Measurements from ENCODE around the gene IL1B.

Gene IL1B

GRCh38 chr2:112818094-112818902 is 18.3 kb downstream of the IL1B start:
- H3K27ac ChIP-seq (ENCODE audit: low read depth, low read length) = no peak overlapping the region
- H3K79me2 ChIP-seq (ENCODE audit: control insufficient read depth, insufficient read depth, low read length, poor library complexity) = no peaks in the 10 kb centered on the region
- H3K4ac ChIP-seq (ENCODE audit: low read depth, low read length) = no peak overlapping the region
- no peaks in the 10 kb centered on the region for H3K36me3 ChIP-seq (ENCODE audit: control insufficient read depth in 1 of 2, insufficient read depth in 2 of 2, low read length in 2 of 2)
- no peak overlapping the region for H3K23ac ChIP-seq (ENCODE audit: low read length)
- H3K9me3 ChIP-seq (ENCODE audit: insufficient read depth, low read depth, low read length) = no peaks in the 10 kb centered on the region
- no peak overlapping the region for H3K9ac ChIP-seq (ENCODE audit: low read length)
- H2AK5ac ChIP-seq (ENCODE audit: low read length) = no peak overlapping the region
- H4K91ac ChIP-seq (ENCODE audit: low read depth, low read length) = no peak overlapping the region
- H3K79me1 ChIP-seq (ENCODE audit: low read length) = peaks cover 4% of the 10 kb centered on the region
- WGBS (ENCODE audit: extremely low coverage, insufficient coverage, insufficient read length) = no CpG with 5 or more reads among the region's 3 CpGs
- H3K4me1 ChIP-seq (ENCODE audit: control insufficient read depth in 1 of 2, insufficient read depth in 2 of 2, low read length in 2 of 2) = peaks cover 2 to 4% of the 10 kb centered on the region in 2 experiments
- H2BK12ac ChIP-seq (ENCODE audit: low read length) = no peak overlapping the region
- no peak overlapping the region for H2AFZ ChIP-seq (ENCODE audit: insufficient read depth, low read length, poor library complexity)
- no peaks in the 10 kb centered on the region for H3K27me3 ChIP-seq (ENCODE audit: insufficient read depth, low read length)
- no peak overlapping the region for H3K4me2 ChIP-seq (ENCODE audit: low read length)
- DNase-seq = no peak
- H2BK120ac ChIP-seq (ENCODE audit: insufficient read depth, low read length, poor library complexity) = no peak overlapping the region
- H3K14ac ChIP-seq (ENCODE audit: low read length) = no peak overlapping the region
- no peak overlapping the region for H4K12ac ChIP-seq (ENCODE audit: low read depth, low read length)
- H4K8ac ChIP-seq (ENCODE audit: low read depth, low read length) = no peak overlapping the region
- H2BK5ac ChIP-seq (ENCODE audit: low read depth, low read length, poor library complexity) = no peak overlapping the region
- no peak overlapping the region for H3K18ac ChIP-seq (ENCODE audit: low read length)
- H3K4me3 ChIP-seq (ENCODE audit: low read depth, low read length) = no peak overlapping the region

DNA sequence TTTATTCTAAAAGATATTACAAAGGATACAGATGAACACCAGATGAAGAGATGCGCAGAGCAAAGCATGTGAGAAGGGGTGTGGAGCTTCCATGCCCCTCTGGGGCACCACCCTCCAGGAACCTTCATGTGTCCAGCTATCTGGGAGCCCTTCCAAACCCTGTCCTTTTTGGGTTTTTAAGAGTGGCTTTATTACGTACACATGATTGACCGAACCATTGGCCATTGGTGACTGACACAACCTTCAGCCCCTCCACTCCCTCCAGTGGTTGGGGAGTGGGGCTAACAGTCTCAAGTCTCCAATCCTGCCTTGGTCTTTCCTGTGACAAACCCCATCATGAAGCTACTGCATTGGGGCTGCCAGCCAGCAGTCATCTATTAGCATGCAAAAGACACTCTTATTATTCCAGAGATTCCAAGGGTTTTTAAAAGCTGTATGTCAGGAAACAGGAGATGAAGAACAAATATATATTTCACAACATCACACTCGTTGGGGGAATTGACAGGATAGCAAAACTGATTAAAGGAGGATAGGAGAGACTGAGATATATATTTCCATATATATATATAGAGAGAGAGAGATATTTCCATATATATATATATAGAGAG is 19.4 kb downstream of the IL1B start:
- no peak overlapping the region for H3K4me2 ChIP-seq (ENCODE audit: low read length)
- no peak overlapping the region for H2BK12ac ChIP-seq (ENCODE audit: low read length)
- H3K79me2 ChIP-seq (ENCODE audit: control insufficient read depth, insufficient read depth, low read length, poor library complexity) = no peaks in the 10 kb centered on the region
- H4K8ac ChIP-seq (ENCODE audit: low read depth, low read length) = no peak overlapping the region
- H3K14ac ChIP-seq (ENCODE audit: low read length) = no peak overlapping the region
- H3K4me3 ChIP-seq (ENCODE audit: low read depth, low read length) = no peak overlapping the region
- no peak overlapping the region for H3K4ac ChIP-seq (ENCODE audit: low read depth, low read length)
- H3K27me3 ChIP-seq (ENCODE audit: insufficient read depth, low read length) = no peaks in the 10 kb centered on the region
- no peak overlapping the region for H2AFZ ChIP-seq (ENCODE audit: insufficient read depth, low read length, poor library complexity)
- no peak overlapping the region for H3K23ac ChIP-seq (ENCODE audit: low read length)
- peaks cover 4% of the 10 kb centered on the region for H3K79me1 ChIP-seq (ENCODE audit: low read length)
- H4K12ac ChIP-seq (ENCODE audit: low read depth, low read length) = no peak overlapping the region
- H2BK120ac ChIP-seq (ENCODE audit: insufficient read depth, low read length, poor library complexity) = no peak overlapping the region
- no peak overlapping the region for H2BK5ac ChIP-seq (ENCODE audit: low read depth, low read length, poor library complexity)
- H3K9me3 ChIP-seq (ENCODE audit: insufficient read depth, low read depth, low read length) = no peaks in the 10 kb centered on the region
- peaks cover 2 to 7% of the 10 kb centered on the region in 2 experiments for H3K4me1 ChIP-seq (ENCODE audit: control insufficient read depth in 1 of 2, insufficient read depth in 2 of 2, low read length in 2 of 2)
- no peaks in the 10 kb centered on the region for H3K36me3 ChIP-seq (ENCODE audit: control insufficient read depth in 1 of 2, insufficient read depth in 2 of 2, low read length in 2 of 2)
- no peak overlapping the region for H3K27ac ChIP-seq (ENCODE audit: low read depth, low read length)
- no peak overlapping the region for H4K91ac ChIP-seq (ENCODE audit: low read depth, low read length)
- H3K18ac ChIP-seq (ENCODE audit: low read length) = no peak overlapping the region
- no CpG with 5 or more reads among the region's 4 CpGs for WGBS (ENCODE audit: extremely low coverage, insufficient coverage, insufficient read length)
- no peak for DNase-seq
- no peak overlapping the region for H2AK5ac ChIP-seq (ENCODE audit: low read length)
- no peak overlapping the region for H3K9ac ChIP-seq (ENCODE audit: low read length)

DNA sequence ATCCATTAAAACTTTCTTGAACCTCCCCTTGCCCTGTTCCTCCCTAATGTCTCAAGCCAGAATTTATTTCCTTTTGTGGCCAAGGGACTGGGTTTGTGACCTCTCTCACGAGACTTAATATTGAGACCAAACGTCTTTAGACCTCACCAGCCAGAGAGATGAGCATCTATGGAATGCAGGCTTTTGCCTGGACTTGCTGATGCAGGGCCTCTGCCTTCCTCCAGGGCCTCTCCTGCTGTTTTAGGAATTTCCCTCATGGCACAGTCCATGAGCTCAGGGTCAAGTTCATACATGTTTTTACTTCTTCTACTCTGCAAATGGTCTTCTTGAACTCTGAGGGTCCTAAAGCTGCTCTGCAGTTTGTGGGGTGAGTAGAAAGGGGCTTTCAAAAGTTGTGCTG is 22.3 kb downstream of the IL1B start:
- no peaks in the 10 kb centered on the region for H3K9me3 ChIP-seq (ENCODE audit: insufficient read depth, low read depth, low read length)
- H4K8ac ChIP-seq (ENCODE audit: low read depth, low read length) = no peak overlapping the region
- no peak overlapping the region for H3K4me3 ChIP-seq (ENCODE audit: low read depth, low read length)
- H3K23ac ChIP-seq (ENCODE audit: low read length) = no peak overlapping the region
- no peak overlapping the region for H4K12ac ChIP-seq (ENCODE audit: low read depth, low read length)
- H3K18ac ChIP-seq (ENCODE audit: low read length) = no peak overlapping the region
- no peak overlapping the region for H3K4ac ChIP-seq (ENCODE audit: low read depth, low read length)
- peaks cover 2 to 13% of the 10 kb centered on the region in 2 experiments for H3K4me1 ChIP-seq (ENCODE audit: control insufficient read depth in 1 of 2, insufficient read depth in 2 of 2, low read length in 2 of 2)
- no CpG with 5 or more reads among the region's 2 CpGs for WGBS (ENCODE audit: extremely low coverage, insufficient coverage, insufficient read length)
- H3K9ac ChIP-seq (ENCODE audit: low read length) = no peak overlapping the region
- no peak overlapping the region for H2AFZ ChIP-seq (ENCODE audit: insufficient read depth, low read length, poor library complexity)
- no peak overlapping the region for H3K4me2 ChIP-seq (ENCODE audit: low read length)
- no peak overlapping the region for H2BK5ac ChIP-seq (ENCODE audit: low read depth, low read length, poor library complexity)
- no peak overlapping the region for H3K14ac ChIP-seq (ENCODE audit: low read length)
- no peaks in the 10 kb centered on the region for H3K36me3 ChIP-seq (ENCODE audit: control insufficient read depth in 1 of 2, insufficient read depth in 2 of 2, low read length in 2 of 2)
- no peak overlapping the region for H2BK12ac ChIP-seq (ENCODE audit: low read length)
- no peak overlapping the region for H3K27ac ChIP-seq (ENCODE audit: low read depth, low read length)
- H3K79me2 ChIP-seq (ENCODE audit: control insufficient read depth, insufficient read depth, low read length, poor library complexity) = no peaks in the 10 kb centered on the region
- H2BK120ac ChIP-seq (ENCODE audit: insufficient read depth, low read length, poor library complexity) = no peak overlapping the region
- no peak overlapping the region for H4K91ac ChIP-seq (ENCODE audit: low read depth, low read length)
- peak; percentile 72 to 79 for DNase-seq
- no peak overlapping the region for H2AK5ac ChIP-seq (ENCODE audit: low read length)
- peaks cover 4% of the 10 kb centered on the region for H3K79me1 ChIP-seq (ENCODE audit: low read length)
- no peaks in the 10 kb centered on the region for H3K27me3 ChIP-seq (ENCODE audit: insufficient read depth, low read length)

- Histone ChIP-seq H3K23ac (ENCODE audit: low read length) (no peak overlapping the region), H3K36me3 (ENCODE audit: control insufficient read depth in 1 of 2, insufficient read depth in 2 of 2, low read length in 2 of 2) (no peaks in the 10 kb centered on the region), H3K27ac (ENCODE audit: low read depth, low read length) (no peak overlapping the region), H3K4me2 (ENCODE audit: low read length) (no peak overlapping the region), H3K9me3 (ENCODE audit: insufficient read depth, low read depth, low read length) (no peaks in the 10 kb centered on the region), H3K4me1 (ENCODE audit: control insufficient read depth in 1 of 2, insufficient read depth in 2 of 2, low read length in 2 of 2) (peaks cover 2 to 13% of the 10 kb centered on the region in 2 experiments), H3K14ac (ENCODE audit: low read length) (no peak overlapping the region), H2AFZ (ENCODE audit: insufficient read depth, low read length, poor library complexity) (no peak overlapping the region), H4K12ac (ENCODE audit: low read depth, low read length) (no peak overlapping the region), H2BK5ac (ENCODE audit: low read depth, low read length, poor library complexity) (no peak overlapping the region), H3K79me1 (ENCODE audit: low read length) (peaks cover 4% of the 10 kb centered on the region), H3K9ac (ENCODE audit: low read length) (no peak overlapping the region), H3K27me3 (ENCODE audit: insufficient read depth, low read length) (no peaks in the 10 kb centered on the region), H2AK5ac (ENCODE audit: low read length) (no peak overlapping the region), H2BK12ac (ENCODE audit: low read length) (peak overlapping the region; percentile 84), H3K4me3 (ENCODE audit: low read depth, low read length) (no peak overlapping the region), H3K18ac (ENCODE audit: low read length) (no peak overlapping the region), H3K4ac (ENCODE audit: low read depth, low read length) (no peak overlapping the region), H4K8ac (ENCODE audit: low read depth, low read length) (no peak overlapping the region), H3K79me2 (ENCODE audit: control insufficient read depth, insufficient read depth, low read length, poor library complexity) (no peaks in the 10 kb centered on the region), H4K91ac (ENCODE audit: low read depth, low read length) (peak overlapping the region; percentile 4), H2BK120ac (ENCODE audit: insufficient read depth, low read length, poor library complexity) (no peak overlapping the region)
- WGBS (ENCODE audit: extremely low coverage, insufficient coverage, insufficient read length) = no CpG with 5 or more reads among the region's 10 CpGs
- DNase-seq = peak in 1 of 2 donors; percentile 60
Observed at GRCh38 chr2:112813280-112813966, 23.2 kb downstream of the IL1B start.

Data from trophoblast cell (in vitro differentiated cells and primary cell).